ENCODE results near the gene NRAP.

Gene NRAP

GRCh38 chr10:113547426-113547825 is 116.4 kb downstream of the NRAP start:
- WGBS, 2 experiments (ENCODE audit: insufficient coverage in 2 of 2) = no CpG with 5 or more reads among the region's 2 CpGs
- no peak overlapping the region for H3K27ac ChIP-seq (ENCODE audit: low read depth, low read length, severe bottlenecking)
- H3K9me3 ChIP-seq (ENCODE audit: control insufficient read depth, low read length) = no peaks in the 10 kb centered on the region
- H3K4me3 ChIP-seq (ENCODE audit: extremely low read depth, insufficient read depth, low read length, poor library complexity, severe bottlenecking) = no peak overlapping the region
- no peaks in the 10 kb centered on the region for H3K4me1 ChIP-seq (ENCODE audit: control insufficient read depth, insufficient read depth, low read length, poor library complexity, severe bottlenecking)
- H3K36me3 ChIP-seq (ENCODE audit: control insufficient read depth, insufficient read depth, low read length) = no peaks in the 10 kb centered on the region

- H3K9me3 ChIP-seq (ENCODE audit: control insufficient read depth, low read length) = no peaks in the 10 kb centered on the region
- H3K27ac ChIP-seq (ENCODE audit: low read depth, low read length, severe bottlenecking) = no peak overlapping the region
- H3K4me1 ChIP-seq (ENCODE audit: control insufficient read depth, insufficient read depth, low read length, poor library complexity, severe bottlenecking) = peaks cover 14% of the 10 kb centered on the region
- no peak overlapping the region for H3K4me3 ChIP-seq (ENCODE audit: extremely low read depth, insufficient read depth, low read length, poor library complexity, severe bottlenecking)
- 92 to 100% methylated on average over 1 of the region's 1 CpG for WGBS, 2 experiments (ENCODE audit: insufficient coverage in 2 of 2)
- no peaks in the 10 kb centered on the region for H3K36me3 ChIP-seq (ENCODE audit: control insufficient read depth, insufficient read depth, low read length)
Measured at GRCh38 chr10:113544392-113544791, 119.4 kb downstream of the NRAP start.

GRCh38 chr10:113543107-113543955 is 120.5 kb downstream of the NRAP start:
- Histone ChIP-seq H3K36me3 (ENCODE audit: control insufficient read depth, insufficient read depth, low read length) (no peaks in the 10 kb centered on the region), H3K4me1 (ENCODE audit: control insufficient read depth, insufficient read depth, low read length, poor library complexity, severe bottlenecking) (peaks cover 14% of the 10 kb centered on the region), H3K4me3 (ENCODE audit: extremely low read depth, insufficient read depth, low read length, poor library complexity, severe bottlenecking) (no peak overlapping the region), H3K9me3 (ENCODE audit: control insufficient read depth, low read length) (no peaks in the 10 kb centered on the region), H3K27ac (ENCODE audit: low read depth, low read length, severe bottlenecking) (no peak overlapping the region)
- WGBS, 2 experiments (ENCODE audit: insufficient coverage in 2 of 2) = 75 to 90% methylated on average over 1 to 3 of the region's 5 CpGs

- 87 to 100% methylated on average over 1 of the region's 1 CpG for WGBS, 2 experiments (ENCODE audit: insufficient coverage in 2 of 2)
Measured at GRCh38 chr10:113541549-113541927, 122.3 kb downstream of the NRAP start.

GRCh38 chr10:113540845-113541548 is 122.8 kb downstream of the NRAP start:
- Histone ChIP-seq H3K27ac (ENCODE audit: low read depth, low read length, severe bottlenecking) (no peak overlapping the region), H3K36me3 (ENCODE audit: control insufficient read depth, insufficient read depth, low read length) (no peaks in the 10 kb centered on the region), H3K9me3 (ENCODE audit: control insufficient read depth, low read length) (no peaks in the 10 kb centered on the region), H3K4me3 (ENCODE audit: extremely low read depth, insufficient read depth, low read length, poor library complexity, severe bottlenecking) (no peak overlapping the region), H3K4me1 (ENCODE audit: control insufficient read depth, insufficient read depth, low read length, poor library complexity, severe bottlenecking) (peaks cover 14% of the 10 kb centered on the region)
- 89 to 90% methylated on average over 4 to 7 of the region's 7 CpGs for WGBS, 2 experiments (ENCODE audit: insufficient coverage in 2 of 2)

More at GRCh38 chr10:113541549-113541927, 122.3 kb downstream of the NRAP start:
- Histone ChIP-seq H3K36me3 (ENCODE audit: control insufficient read depth, insufficient read depth, low read length) (no peaks in the 10 kb centered on the region), H3K4me1 (ENCODE audit: control insufficient read depth, insufficient read depth, low read length, poor library complexity, severe bottlenecking) (peaks cover 14% of the 10 kb centered on the region), H3K4me3 (ENCODE audit: extremely low read depth, insufficient read depth, low read length, poor library complexity, severe bottlenecking) (no peak overlapping the region), H3K27ac (ENCODE audit: low read depth, low read length, severe bottlenecking) (no peak overlapping the region), H3K9me3 (ENCODE audit: control insufficient read depth, low read length) (no peaks in the 10 kb centered on the region)

GRCh38 chr10:113539789-113540188 is 124.1 kb downstream of the NRAP start:
- H3K9me3 ChIP-seq (ENCODE audit: control insufficient read depth, low read length) = no peaks in the 10 kb centered on the region
- H3K4me3 ChIP-seq (ENCODE audit: extremely low read depth, insufficient read depth, low read length, poor library complexity, severe bottlenecking) = no peak overlapping the region
- H3K4me1 ChIP-seq (ENCODE audit: control insufficient read depth, insufficient read depth, low read length, poor library complexity, severe bottlenecking) = peaks cover 14% of the 10 kb centered on the region
- H3K27ac ChIP-seq (ENCODE audit: low read depth, low read length, severe bottlenecking) = no peak overlapping the region
- WGBS, 2 experiments (ENCODE audit: insufficient coverage in 2 of 2) = 75 to 76% methylated on average over 5 to 7 of the region's 7 CpGs
- no peaks in the 10 kb centered on the region for H3K36me3 ChIP-seq (ENCODE audit: control insufficient read depth, insufficient read depth, low read length)

Measured in mesodermal cell (in vitro differentiated cells).